SK-N-MC (cell line): Measurements from ENCODE around the gene SLC22A13.

Source experiments
- DNase-seq: peaks from one replicate; pipeline ENCODE4 v3.0.0-alpha.2; 2011; ENCODE audit warnings: low read depth, low spot score
- H3K27ac ChIP-seq: fragments of 200-600 bp; sonication (generic); 2 replicates; pipeline ENCODE4 v1.5.1; 2016; ENCODE audit warnings: mixed run types
- H3K36me3 ChIP-seq: fragments of 200-600 bp; sonication (generic); 2 replicates; pipeline ENCODE4 v1.6.1; 2017; ENCODE audit warnings: antibody characterized with exemption, low read length, mixed read lengths; ENCODE audit not compliant: insufficient read depth
- H3K4me3 ChIP-seq: fragments of 200-600 bp; sonication (generic); 2 replicates; pipeline ENCODE4 v1.5.1; 2016
- H3K9ac ChIP-seq: fragments of 200-600 bp; sonication (generic); 2 replicates; pipeline ENCODE4 v1.8.0; 2017; ENCODE audit warnings: mixed run types, mixed read lengths; ENCODE audit not compliant: insufficient read length
- H3K9me3 ChIP-seq: fragments of 200-600 bp; sonication (generic); 2 replicates; pipeline ENCODE4 v1.6.1; 2017; ENCODE audit warnings: low read depth, mild to moderate bottlenecking, antibody characterized with exemption, low read length, moderate library complexity, mixed read lengths
- EZH2 ChIP-seq: fragments of 200-600 bp; sonication (generic); IDR thresholded peaks from one replicate; pipeline ENCODE4 v1.6.1; 2017; ENCODE audit warnings: antibody characterized with exemption
- FOXP2 ChIP-seq: optimal IDR thresholded peaks from 2 replicates; pipeline ENCODE3; 2011; ENCODE audit warnings: mild to moderate bottlenecking, moderate library complexity; ENCODE audit not compliant: insufficient read depth; ENCODE audit errors: extremely low read length, control extremely low read depth
- POLR2AphosphoS5 ChIP-seq: IDR thresholded peaks from 2 replicates; pipeline ENCODE4 v1.6.1; 2012; ENCODE audit warnings: mild to moderate bottlenecking, low read depth, low read length, borderline replicate concordance

SLC22A13 gene

GRCh38 chr3:38307599-38307998 is 42.0 kb downstream of the SLC22A13 start:
- TF ChIP-seq EZH2 (no peak), POLR2AphosphoS5 (no peak), FOXP2 (no peak)
- no peaks in the 10 kb centered on the region for H3K36me3 ChIP-seq
- H3K27ac ChIP-seq = no peak overlapping the region
- H3K9me3 ChIP-seq = no peaks in the 10 kb centered on the region
- no peak overlapping the region for H3K9ac ChIP-seq
- DNase-seq = no peak
- H3K4me3 ChIP-seq = no peak overlapping the region

- H3K9ac ChIP-seq = no peak overlapping the region
- no peak overlapping the region for H3K27ac ChIP-seq
- no peaks in the 10 kb centered on the region for H3K9me3 ChIP-seq
- TF ChIP-seq FOXP2 (no peak), POLR2AphosphoS5 (no peak), EZH2 (no peak)
- no peak overlapping the region for H3K4me3 ChIP-seq
- DNase-seq = no peak
- no peaks in the 10 kb centered on the region for H3K36me3 ChIP-seq
These were observed 42.8 kb downstream of the SLC22A13 start for GRCh38 chr3:38308456-38308855.

DNA sequence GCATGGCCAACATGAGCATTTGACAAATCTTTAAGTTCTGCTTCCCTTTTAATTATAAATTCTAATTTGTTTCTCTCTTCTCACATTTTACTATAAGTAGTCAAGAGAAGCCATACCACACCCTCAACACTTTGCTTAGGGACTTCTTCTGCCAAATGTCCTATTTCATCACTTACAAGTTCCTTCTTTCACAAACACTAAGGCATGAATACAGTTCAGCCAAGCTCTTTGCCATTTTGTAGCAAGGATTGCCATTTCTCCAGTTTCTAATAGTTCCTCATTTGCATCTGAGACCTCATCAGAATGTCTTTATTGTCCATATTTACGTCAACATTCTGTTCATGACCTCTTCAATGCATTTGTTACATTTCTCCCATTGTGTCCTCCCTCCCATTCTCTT is 45.9 kb downstream of the SLC22A13 start:
- TF ChIP-seq EZH2 (no peak), POLR2AphosphoS5 (no peak), FOXP2 (no peak)
- no peaks in the 10 kb centered on the region for H3K9me3 ChIP-seq
- no peak overlapping the region for H3K9ac ChIP-seq
- H3K4me3 ChIP-seq = no peak overlapping the region
- H3K27ac ChIP-seq = no peak overlapping the region
- no peaks in the 10 kb centered on the region for H3K36me3 ChIP-seq
- DNase-seq = no peak

DNA sequence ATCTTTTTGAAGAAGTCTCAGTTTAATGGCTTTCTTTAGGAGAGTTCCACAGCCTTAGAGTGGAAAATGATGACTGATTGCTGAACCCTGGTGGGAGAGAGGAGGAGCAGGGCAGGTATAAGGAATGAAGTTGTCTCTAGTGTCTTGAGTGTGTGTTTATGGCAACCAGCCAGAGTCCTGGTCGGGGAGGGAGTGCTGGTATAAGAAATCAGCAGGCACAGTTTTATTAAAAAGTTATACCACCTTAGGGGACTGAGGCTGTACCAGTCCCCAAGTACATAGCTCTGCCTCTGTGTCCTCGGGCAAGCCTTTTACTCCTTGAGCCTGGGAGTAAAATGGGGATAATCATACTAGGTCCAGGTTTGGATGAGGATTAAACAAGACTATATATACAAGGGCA is 46.3 kb downstream of the SLC22A13 start:
- Histone ChIP-seq H3K9ac (no peak overlapping the region), H3K36me3 (no peaks in the 10 kb centered on the region), H3K27ac (no peak overlapping the region), H3K4me3 (no peak overlapping the region), H3K9me3 (no peaks in the 10 kb centered on the region)
- TF ChIP-seq POLR2AphosphoS5 (no peak), EZH2 (no peak), FOXP2 (no peak)
- no peak for DNase-seq

DNA sequence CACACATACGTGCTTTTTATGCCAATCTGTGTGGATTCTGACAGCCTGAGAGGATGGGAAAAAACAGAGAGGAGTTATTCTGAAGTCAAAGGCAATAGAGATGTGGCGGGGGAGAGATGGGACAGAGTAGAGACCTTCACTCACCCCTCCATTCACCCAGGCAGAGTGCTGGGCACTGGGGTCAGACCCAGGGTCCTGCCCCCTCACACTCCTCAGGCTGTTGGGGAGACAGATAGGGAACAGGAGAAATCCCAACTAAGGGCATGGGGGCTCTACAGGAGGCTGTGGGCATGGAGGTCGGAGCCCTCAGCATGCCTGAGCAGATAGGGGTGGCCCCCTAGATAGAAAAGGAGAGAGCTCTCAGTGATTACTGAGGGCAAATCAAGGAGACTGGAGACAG is 46.7 kb downstream of the SLC22A13 start:
- no peak overlapping the region for H3K9ac ChIP-seq
- no peak for DNase-seq
- no peak for TF ChIP-seq FOXP2
- no peak for TF ChIP-seq EZH2
- TF ChIP-seq POLR2AphosphoS5 = no peak

GRCh38 chr3:38313263-38313662 is 47.7 kb downstream of the SLC22A13 start:
- Histone ChIP-seq H3K9me3 (no peaks in the 10 kb centered on the region), H3K36me3 (no peaks in the 10 kb centered on the region), H3K9ac (no peak overlapping the region), H3K4me3 (no peak overlapping the region), H3K27ac (no peak overlapping the region)
- DNase-seq = no peak
- TF ChIP-seq POLR2AphosphoS5 (no peak), FOXP2 (no peak), EZH2 (no peak)

More for the DNA sequence above, 46.7 kb downstream of the SLC22A13 start:
- Histone ChIP-seq H3K27ac (no peak overlapping the region), H3K4me3 (no peak overlapping the region), H3K9me3 (no peaks in the 10 kb centered on the region), H3K36me3 (no peaks in the 10 kb centered on the region)

DNA sequence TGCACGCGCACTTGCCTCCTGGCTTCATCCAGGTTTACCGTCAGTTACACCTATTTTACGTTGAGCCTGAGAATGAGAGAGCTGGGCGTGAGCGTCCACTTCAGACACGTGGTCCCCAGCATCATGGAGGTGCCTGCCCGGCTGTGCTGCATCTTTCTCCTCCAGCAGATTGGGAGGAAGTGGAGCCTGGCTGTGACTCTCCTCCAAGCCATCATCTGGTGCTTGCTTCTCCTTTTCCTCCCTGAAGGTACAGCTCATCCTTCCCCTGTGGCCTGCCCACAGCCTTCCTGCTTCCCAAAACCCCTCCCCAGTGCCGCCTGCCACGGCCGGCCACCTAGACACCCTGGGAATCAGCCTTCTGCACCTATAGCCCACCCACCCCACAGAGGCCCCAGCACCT is 48.1 kb downstream of the SLC22A13 start:
- no peak overlapping the region for H3K9ac ChIP-seq
- no peak overlapping the region for H3K4me3 ChIP-seq
- H3K27ac ChIP-seq = no peak overlapping the region
- TF ChIP-seq POLR2AphosphoS5 (no peak), EZH2 (no peak), FOXP2 (no peak)
- no peaks in the 10 kb centered on the region for H3K9me3 ChIP-seq
- H3K36me3 ChIP-seq = no peaks in the 10 kb centered on the region
- DNase-seq = no peak

GRCh38 chr3:38314112-38314763 is 48.6 kb downstream of the SLC22A13 start:
- TF ChIP-seq POLR2AphosphoS5 (no peak), EZH2 (no peak), FOXP2 (no peak)
- Histone ChIP-seq H3K9me3 (no peaks in the 10 kb centered on the region), H3K9ac (no peak overlapping the region), H3K27ac (no peak overlapping the region), H3K36me3 (no peaks in the 10 kb centered on the region), H3K4me3 (no peak overlapping the region)
- DNase-seq = no peak

GRCh38 chr3:38314764-38315487 is 49.3 kb downstream of the SLC22A13 start:
- H3K27ac ChIP-seq = no peak overlapping the region
- H3K9me3 ChIP-seq = no peaks in the 10 kb centered on the region
- no peak overlapping the region for H3K4me3 ChIP-seq
- no peaks in the 10 kb centered on the region for H3K36me3 ChIP-seq
- no peak overlapping the region for H3K9ac ChIP-seq
- DNase-seq = no peak
- no peak for TF ChIP-seq POLR2AphosphoS5
- no peak for TF ChIP-seq EZH2
- no peak for TF ChIP-seq FOXP2
